Measurements from ENCODE around the gene EPG5. TPM values are rescaled to one million over a fixed set of nuclear protein-coding genes. Genes with fewer than 3 reads are reported as not detected.

Gene EPG5
- total and polyA plus RNA-seq, 10 donors = 4.6 to 67.9 (median 48.5) TPM

DNA sequence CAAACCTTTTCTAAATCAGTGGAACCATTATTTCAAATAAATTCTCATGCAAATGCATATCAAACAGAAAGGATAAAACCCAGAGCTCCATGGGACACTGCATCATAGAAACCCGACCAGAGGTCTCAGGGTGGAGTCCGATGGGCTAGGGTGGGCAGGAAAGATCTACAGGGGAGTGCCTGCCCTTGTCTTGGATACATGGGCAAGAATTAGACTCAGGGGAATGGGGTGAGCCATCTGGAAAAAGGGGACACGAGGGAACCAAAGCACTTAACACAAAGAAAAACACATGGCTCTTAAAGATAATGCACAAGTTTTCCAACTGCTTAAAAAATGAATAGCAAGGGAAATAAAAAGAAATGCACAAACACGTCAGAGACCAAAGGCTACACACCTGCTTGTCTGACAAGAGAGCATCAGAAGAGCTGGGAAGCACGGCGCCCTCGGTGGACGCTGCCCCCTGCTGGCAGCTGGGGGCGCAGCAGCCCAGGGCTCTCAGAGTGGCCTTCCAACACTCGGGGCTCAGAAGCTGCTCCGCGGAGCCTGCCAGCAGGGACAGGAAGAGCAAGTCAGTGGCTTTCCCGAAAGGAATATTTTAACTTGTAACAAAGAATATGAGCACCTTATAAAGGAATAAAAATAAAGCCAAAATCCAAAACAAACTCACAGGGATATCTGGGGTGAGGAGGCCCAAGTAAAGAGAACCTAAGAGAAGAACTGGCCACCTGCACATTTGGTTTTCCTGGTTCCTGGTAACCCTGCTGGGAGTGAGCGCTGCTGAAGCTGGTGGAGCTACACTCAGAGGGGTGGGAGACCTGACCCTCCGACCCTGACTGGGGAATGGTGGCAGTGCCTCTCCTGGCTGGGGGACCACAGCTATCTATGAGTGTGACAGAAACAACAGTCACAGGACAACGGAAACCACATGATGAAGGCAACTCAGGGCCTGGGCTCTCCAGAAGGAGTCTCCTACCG, 87.2 kb downstream of the EPG5 start:
- TF ChIP-seq, protein P1, sequence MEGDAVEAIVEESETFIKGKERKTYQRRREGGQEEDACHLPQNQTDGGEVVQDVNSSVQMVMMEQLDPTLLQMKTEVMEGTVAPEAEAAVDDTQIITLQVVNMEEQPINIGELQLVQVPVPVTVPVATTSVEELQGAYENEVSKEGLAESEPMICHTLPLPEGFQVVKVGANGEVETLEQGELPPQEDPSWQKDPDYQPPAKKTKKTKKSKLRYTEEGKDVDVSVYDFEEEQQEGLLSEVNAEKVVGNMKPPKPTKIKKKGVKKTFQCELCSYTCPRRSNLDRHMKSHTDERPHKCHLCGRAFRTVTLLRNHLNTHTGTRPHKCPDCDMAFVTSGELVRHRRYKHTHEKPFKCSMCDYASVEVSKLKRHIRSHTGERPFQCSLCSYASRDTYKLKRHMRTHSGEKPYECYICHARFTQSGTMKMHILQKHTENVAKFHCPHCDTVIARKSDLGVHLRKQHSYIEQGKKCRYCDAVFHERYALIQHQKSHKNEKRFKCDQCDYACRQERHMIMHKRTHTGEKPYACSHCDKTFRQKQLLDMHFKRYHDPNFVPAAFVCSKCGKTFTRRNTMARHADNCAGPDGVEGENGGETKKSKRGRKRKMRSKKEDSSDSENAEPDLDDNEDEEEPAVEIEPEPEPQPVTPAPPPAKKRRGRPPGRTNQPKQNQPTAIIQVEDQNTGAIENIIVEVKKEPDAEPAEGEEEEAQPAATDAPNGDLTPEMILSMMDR (IDR thresholded peaks at IDR 0.05 in 8 of 11, conservative IDR thresholded peaks at IDR 0.05 in 3 of 11) = peak; percentile 86 to 100 (median 99)
- TF ChIP-seq POLR2A (IDR thresholded peaks at IDR 0.05) = no peak
- TF ChIP-seq POLR2AphosphoS5 (IDR thresholded peaks at IDR 0.05) = peak; percentile 36 to 77 (median 46)

GRCh38 chr18:45877403-45877802, 89.7 kb downstream of the EPG5 start:
- DNase-seq = no peak
- 92 to 99% (median 96%) methylated on average over 3 of the region's 3 CpGs for WGBS, 5 donors
- TF ChIP-seq POLR2AphosphoS5 (IDR thresholded peaks at IDR 0.05) = no peak
- TF ChIP-seq, protein P1 (IDR thresholded peaks at IDR 0.05 in 8 of 11, conservative IDR thresholded peaks at IDR 0.05 in 3 of 11) = no peak
- TF ChIP-seq POLR2A (IDR thresholded peaks at IDR 0.05) = no peak
- no peak overlapping the region for H3K4me3 ChIP-seq
- no peaks in the 10 kb centered on the region for H3K27me3 ChIP-seq (replicated peaks in 1 of 7)
- no peak overlapping the region for H3K27ac ChIP-seq
- H3K9me3 ChIP-seq = no peaks in the 10 kb centered on the region
- peaks cover 4 to 100% (median 52%) of the 10 kb centered on the region in 6 donors for H3K36me3 ChIP-seq
- intact Hi-C loops (cut with DNase I; ENCODE audit: low total_unique reads) = no loop called here
- H3K4me1 ChIP-seq = peaks cover 4 to 39% (median 15%) of the 10 kb centered on the region in 6 donors

More for the DNA sequence above, 87.2 kb downstream of the EPG5 start:
- DNase-seq = peak; percentile 94
- no peaks in the 10 kb centered on the region for H3K27me3 ChIP-seq (replicated peaks in 1 of 7)
- intact Hi-C loops (cut with DNase I; ENCODE audit: low total_unique reads) = loop anchor here (10.0 kb wide), 1 partner anchor 215 kb away; no protein-coding TSS in a partner anchor
- peaks cover 4 to 100% (median 58%) of the 10 kb centered on the region in 6 donors for H3K36me3 ChIP-seq
- peak overlapping the region in 4 of 8 donors; percentile 6 to 46 (median 34) for H3K27ac ChIP-seq
- 37 to 48% (median 39%) methylated on average over 17 of the region's 17 CpGs for WGBS, 5 donors
- H3K9me3 ChIP-seq = no peaks in the 10 kb centered on the region
- H3K4me1 ChIP-seq = peaks cover 4 to 23% (median 15%) of the 10 kb centered on the region in 6 donors
- H3K4me3 ChIP-seq = no peak overlapping the region

DNA sequence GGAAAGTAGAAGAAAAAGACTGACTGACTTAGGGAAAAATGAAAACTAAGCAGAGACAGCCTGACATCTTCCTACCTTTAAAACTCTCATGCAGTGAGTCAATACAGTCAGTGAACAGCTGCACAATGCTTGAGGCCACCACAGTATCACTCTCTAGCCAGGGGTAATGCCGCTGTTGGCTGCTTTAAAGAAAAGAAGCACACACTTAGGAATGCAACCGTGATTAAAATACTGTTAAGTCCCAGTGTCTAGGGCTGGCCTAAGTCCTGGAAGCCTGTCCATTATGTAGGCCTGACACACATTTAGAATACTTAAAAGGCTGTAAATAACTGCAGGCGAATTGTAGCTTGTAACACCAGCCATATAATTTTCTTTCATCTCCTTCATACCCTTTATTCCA, 91.0 kb downstream of the EPG5 start:
- 93 to 98% (median 96%) methylated on average over 3 of the region's 3 CpGs for WGBS, 5 donors
- intact Hi-C loops (cut with DNase I; ENCODE audit: low total_unique reads) = no loop called here
- no peaks in the 10 kb centered on the region for H3K9me3 ChIP-seq
- H3K27me3 ChIP-seq (replicated peaks in 1 of 7) = no peaks in the 10 kb centered on the region
- peaks cover 4 to 100% (median 52%) of the 10 kb centered on the region in 6 donors for H3K36me3 ChIP-seq
- H3K4me1 ChIP-seq = peaks cover 4 to 42% (median 15%) of the 10 kb centered on the region in 6 donors
- H3K4me3 ChIP-seq = no peak overlapping the region
- peak overlapping the region in 1 of 8 donors; percentile 73 for H3K27ac ChIP-seq
- TF ChIP-seq POLR2A (IDR thresholded peaks at IDR 0.05) = no peak
- TF ChIP-seq, protein P1 (IDR thresholded peaks at IDR 0.05 in 8 of 11, conservative IDR thresholded peaks at IDR 0.05 in 3 of 11) = no peak
- TF ChIP-seq POLR2AphosphoS5 (IDR thresholded peaks at IDR 0.05) = no peak
- no peak for DNase-seq

Measured in spleen (tissue), 11 donors.